C4-2B (cell line): ENCODE measurements around the gene SCYL2.
"Not testable (repeated sequence)": the region's sequence is repeated elsewhere in the genome, so short reads cannot be mapped to it uniquely, and the experiment has no call there.

Experiments used
- H3K27ac ChIP-seq: fragments of 450-650 bp; 2 replicates; pipeline ENCODE4 v1.5.1; 2017
- ZFX ChIP-seq: fragments of 450-650 bp; IDR thresholded peaks from 2 replicates; pipeline ENCODE4 v1.6.1; 2017
- TF ChIP-seq, protein P1 (sequence below): fragments of 450-650 bp; conservative IDR thresholded peaks from 2 replicates; pipeline ENCODE4 v1.5.1; 2017; ENCODE audit warnings: mild to moderate bottlenecking

Gene SCYL2

DNA sequence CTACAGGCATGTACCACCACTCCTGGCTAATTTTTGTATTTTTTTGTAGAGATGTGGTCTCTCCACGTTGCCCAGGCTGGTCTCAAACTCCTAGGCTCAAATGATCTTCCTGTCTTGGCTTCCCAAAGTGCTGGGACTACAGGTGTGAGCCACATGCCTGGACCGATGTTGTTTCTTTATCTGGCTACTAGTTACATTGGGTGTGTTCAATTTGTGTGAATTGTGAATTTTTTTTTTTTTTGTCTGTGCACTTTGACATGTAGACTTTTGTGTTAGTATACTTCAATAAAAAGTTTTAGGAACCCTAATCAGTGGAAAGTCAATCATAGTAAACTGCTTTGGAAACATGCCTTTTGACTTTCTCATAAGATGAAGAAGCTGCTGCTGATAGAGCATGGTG lies 65.9 kb downstream of the SCYL2 start:
- no peak overlapping the region for H3K27ac ChIP-seq
- TF ChIP-seq ZFX: no peak
- TF ChIP-seq, protein P1, sequence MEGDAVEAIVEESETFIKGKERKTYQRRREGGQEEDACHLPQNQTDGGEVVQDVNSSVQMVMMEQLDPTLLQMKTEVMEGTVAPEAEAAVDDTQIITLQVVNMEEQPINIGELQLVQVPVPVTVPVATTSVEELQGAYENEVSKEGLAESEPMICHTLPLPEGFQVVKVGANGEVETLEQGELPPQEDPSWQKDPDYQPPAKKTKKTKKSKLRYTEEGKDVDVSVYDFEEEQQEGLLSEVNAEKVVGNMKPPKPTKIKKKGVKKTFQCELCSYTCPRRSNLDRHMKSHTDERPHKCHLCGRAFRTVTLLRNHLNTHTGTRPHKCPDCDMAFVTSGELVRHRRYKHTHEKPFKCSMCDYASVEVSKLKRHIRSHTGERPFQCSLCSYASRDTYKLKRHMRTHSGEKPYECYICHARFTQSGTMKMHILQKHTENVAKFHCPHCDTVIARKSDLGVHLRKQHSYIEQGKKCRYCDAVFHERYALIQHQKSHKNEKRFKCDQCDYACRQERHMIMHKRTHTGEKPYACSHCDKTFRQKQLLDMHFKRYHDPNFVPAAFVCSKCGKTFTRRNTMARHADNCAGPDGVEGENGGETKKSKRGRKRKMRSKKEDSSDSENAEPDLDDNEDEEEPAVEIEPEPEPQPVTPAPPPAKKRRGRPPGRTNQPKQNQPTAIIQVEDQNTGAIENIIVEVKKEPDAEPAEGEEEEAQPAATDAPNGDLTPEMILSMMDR: no peak

DNA sequence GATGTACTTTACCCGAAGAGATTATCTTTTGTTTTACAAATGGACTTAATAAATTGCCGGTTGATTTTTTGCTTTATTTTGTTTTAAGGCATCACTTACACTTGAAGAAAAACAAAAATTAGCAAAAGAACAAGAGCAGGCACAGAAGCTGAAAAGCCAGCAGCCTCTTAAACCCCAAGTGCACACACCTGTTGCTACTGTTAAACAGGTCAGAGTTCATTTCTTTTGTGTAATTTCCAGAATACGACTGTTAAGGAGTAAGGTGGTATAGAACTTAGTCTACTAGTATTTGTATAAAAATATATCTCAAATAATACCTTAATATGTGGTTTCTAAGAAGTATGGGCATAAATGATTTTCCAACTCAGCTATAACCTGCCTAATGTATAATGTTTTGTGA lies 70.3 kb downstream of the SCYL2 start:
- H3K27ac ChIP-seq: no peak overlapping the region
- TF ChIP-seq, protein P1: no peak
- TF ChIP-seq ZFX: no peak

GRCh38 chr12:100337727-100338126 lies 70.8 kb downstream of the SCYL2 start:
- no peak for TF ChIP-seq ZFX
- TF ChIP-seq, protein P1: no peak
- no peak overlapping the region for H3K27ac ChIP-seq

- TF ChIP-seq, protein P1: no peak
- no peak for TF ChIP-seq ZFX
- H3K27ac ChIP-seq: no peak overlapping the region
Measured at GRCh38 chr12:100339071-100339470, 72.1 kb downstream of the SCYL2 start.

DNA sequence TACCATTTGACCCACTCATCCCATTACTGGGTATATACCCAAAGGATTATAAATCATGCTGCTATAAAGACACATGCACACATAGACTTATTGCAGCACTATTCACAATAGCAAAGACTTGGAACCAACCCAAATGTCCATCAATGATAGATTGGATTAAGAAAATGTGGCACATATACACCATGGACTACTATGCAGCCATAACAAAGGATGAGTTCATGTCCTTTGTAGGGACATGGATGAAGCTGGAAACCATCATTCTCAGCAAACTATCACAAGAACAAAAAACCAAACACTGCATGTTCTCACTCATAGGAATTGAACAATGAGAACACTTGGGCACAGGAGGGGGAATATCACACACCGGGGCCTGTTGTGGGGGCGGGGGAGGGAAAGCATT lies 75.9 kb downstream of the SCYL2 start:
- not testable (repeated sequence) for H3K27ac ChIP-seq

DNA sequence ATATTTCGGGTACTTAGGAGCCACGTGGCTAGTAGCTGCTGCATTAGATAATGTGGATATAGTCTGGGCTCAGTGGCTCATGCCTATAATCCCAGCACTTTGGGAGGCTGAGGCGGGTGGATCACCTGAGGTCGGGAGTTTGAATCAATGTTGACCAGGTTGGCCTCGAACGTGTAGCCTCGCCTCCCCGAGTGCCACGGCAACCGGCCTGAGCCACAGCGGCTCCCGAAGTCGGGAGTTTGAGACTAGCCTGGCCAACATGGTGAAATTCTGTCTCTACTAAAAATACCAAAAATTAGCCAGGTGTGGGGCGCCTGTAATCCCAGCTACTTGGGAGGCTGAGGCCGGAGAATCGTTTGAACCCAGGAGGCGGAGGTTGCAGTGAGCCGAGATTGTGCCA lies 77.4 kb downstream of the SCYL2 start:
- H3K27ac ChIP-seq: not testable (repeated sequence)

DNA sequence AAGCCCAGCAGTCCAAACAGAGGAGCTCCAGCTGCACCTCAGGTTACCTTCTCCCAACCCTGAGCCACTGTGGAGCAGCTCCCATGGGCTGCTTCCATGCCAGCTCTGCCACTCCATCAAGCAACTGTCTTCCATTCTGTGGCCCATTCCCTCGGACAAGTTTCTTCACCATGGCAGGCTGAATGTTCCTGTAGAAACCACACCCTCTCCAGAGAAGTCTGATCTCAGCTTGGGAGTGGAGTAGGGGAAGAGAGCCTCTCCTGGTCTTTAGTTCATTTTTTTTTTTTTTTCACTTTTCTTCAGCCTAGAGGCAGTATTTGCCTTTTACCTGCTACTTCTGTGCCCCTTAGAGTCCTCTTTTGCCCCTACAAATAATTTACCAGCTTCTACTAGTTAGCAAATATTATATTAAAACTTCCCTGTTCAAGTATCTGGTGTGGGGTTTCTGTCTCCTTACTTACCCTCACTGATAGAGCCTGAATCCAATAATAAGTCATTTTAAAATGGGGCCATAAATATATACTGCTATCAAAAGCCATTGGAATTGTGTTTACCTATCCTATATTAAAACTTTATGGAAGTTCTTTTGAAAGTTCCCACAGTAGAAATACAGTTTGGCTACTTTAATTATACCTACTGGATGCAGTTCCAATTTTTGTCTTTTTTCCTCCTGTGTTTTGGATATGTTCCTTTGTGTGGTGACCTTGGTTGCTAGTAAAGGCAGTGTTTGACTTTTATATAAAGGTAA lies 78.2 kb downstream of the SCYL2 start:
- no peak overlapping the region; the same call in 1 of the 2 replicates for H3K27ac ChIP-seq
- TF ChIP-seq, protein P1: no peak

GRCh38 chr12:100346660-100347059 lies 79.7 kb downstream of the SCYL2 start:
- no peak overlapping the region for H3K27ac ChIP-seq
- no peak for TF ChIP-seq ZFX
- TF ChIP-seq, protein P1: no peak
